GM21723 (cell line): ENCODE data around the gene BZW1.

Experiments
- ATAC-seq: cut with Tn5 transposase; IDR thresholded peaks from one replicate; pipeline ENCODE4 v1.9.1; 2021; ENCODE audit warnings: mild to moderate bottlenecking, moderate library complexity; ENCODE audit not compliant: unreplicated experiment

BZW1 gene

DNA sequence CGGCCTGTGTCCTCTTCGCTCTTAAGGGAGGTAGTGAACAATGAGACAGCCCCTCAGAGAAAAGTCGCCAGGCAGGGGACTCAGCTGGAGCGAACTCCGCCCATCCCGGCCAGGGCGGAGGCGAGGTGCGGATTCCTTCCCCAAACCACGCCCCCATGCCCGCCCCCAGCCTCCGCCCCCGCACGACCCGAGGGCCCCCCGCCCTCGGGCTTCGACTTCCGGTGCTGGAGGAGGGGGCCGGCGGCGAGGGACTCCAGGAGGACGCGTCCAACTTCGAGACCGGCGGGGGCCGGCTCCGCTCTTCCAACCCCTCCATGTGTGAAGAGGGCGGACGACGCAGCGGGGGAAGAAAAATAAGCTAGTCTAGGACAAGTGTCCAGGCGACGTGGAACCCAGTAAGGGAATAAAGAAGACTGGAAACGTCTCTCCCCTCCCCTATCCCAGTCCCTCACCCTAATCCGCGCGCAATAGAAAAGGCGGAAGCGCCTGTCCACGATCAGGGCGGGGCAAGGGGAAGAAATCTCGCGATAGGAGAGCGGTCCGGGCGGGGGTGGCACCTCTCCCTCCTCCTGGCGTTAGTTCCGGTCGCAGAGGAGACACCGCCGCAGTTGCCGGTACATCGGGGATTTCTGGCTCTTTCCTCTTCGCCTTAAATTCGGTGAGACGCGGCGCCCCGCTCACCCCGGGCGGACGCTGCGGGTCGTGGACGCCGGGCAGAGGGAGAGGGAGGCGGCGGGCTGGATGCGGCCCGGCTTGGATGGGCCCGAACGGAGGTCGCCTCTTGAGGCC lies at the start of gene BZW1:
Gene BZW1 (plus strand): TSS at position 578 of the 789 bp plus-strand sequence. CDS start 1,308 bp downstream, outside the sequence.
- ATAC-seq: peak; percentile 80

GRCh38 chr2:200762127-200762526 lies 49.6 kb upstream of the BZW1 start:
- ATAC-seq: no peak

DNA sequence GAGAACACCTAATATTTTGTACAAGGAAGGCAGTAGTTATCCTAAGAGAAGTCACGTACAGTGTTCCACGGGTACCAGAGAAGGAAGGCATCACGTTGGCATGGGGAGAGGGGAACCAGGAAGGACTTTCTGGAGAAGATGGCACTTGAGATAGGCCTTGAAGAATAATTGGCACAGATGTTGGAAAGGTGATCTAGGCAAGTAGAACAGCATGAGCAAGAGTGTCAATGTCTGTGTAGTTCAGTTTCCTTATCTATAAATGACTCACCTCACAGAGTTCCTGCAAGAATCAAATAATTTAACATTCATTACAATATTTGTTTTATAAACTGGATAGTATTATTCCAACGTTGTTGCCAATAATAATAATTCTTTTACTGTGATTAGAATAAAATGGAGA lies 48.3 kb upstream of the BZW1 start:
- no peak for ATAC-seq

- ATAC-seq: no peak
These were observed 46.4 kb upstream of the BZW1 start for GRCh38 chr2:200765139-200765951.

- ATAC-seq: no peak
These were observed 45.6 kb upstream of the BZW1 start for GRCh38 chr2:200765995-200766660.

- ATAC-seq: no peak
These were observed 44.4 kb upstream of the BZW1 start for GRCh38 chr2:200767111-200767885.

DNA sequence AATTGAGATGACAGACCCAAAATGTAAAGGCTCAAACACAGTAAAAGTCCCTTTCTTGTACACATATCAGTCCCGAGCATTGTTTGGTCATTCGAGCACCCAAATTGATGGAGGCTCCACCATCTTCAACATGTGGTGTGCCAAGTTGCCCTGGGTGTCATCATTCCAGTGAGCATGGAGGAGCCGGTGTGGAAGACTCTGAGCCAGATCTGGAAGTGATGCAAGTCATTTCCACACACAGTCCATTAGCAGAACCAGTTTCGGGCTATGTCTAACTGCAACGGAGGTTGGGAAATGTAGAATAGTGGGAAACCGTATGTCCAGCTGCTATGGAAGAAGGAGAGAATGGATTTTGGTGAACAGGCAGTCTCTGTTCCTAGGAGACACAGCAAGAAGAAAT lies 40.9 kb upstream of the BZW1 start:
- no peak for ATAC-seq

- ATAC-seq: no peak
These were observed 39.1 kb upstream of the BZW1 start for GRCh38 chr2:200772620-200773019.

GRCh38 chr2:200773083-200773482 lies 38.6 kb upstream of the BZW1 start:
- ATAC-seq: no peak

DNA sequence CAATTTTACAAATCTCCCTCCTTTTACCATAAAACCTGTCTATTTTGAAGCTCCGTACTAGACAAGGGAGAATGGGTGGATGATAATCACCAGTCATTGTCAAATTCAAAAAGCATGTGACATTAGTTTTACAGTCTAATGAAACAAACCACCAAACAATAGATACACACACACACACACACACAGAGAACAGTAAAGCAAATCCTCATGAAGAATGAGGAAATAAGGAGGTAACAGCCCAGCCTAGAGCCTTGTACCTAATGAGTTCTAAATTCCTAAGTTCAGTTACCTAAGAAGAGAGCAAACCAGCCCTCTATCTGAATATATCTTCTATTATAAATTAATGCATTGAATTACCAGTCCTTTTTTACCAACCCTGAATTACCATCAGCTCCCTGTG lies 36.8 kb upstream of the BZW1 start:
- ATAC-seq: no peak

DNA sequence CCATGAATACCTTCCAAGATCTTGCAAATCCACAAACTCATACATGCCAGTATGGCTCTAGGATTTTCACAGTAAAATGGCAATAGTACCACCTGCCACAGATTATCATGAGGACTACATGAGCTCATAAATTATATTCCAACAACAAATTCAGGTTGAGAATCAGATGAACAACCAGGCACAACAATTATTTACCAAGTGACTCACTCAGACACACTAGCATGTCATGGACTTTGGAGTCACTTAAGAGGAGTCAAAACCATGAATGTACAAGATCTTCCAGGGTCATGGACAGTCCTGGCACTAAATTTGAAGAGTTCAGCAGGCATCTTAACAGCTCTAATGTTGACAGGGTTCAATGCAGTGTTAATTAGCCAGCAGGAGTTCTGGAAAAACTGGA lies 34.4 kb upstream of the BZW1 start:
- ATAC-seq: no peak

GRCh38 chr2:200778038-200778437 lies 33.7 kb upstream of the BZW1 start:
- ATAC-seq: no peak

DNA sequence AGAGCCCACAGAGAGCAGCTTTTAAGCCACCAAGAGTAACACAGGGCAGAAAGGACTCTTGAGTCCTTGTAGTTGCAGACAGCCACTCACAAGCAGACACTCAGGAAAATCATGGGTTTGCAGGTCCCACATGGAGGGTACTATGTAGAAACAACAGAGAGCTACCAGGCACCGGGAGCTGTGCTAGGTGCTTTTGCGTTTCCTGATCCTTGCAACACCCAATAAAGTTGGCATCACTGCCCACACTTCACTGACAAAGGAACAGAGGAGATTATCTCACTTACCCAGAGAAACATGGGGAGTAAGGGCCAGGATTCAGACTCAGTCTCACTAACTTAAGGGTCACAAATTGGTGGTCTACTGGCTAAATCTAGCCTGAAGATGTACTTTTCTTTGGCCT lies 32.5 kb upstream of the BZW1 start:
- no peak for ATAC-seq

GRCh38 chr2:200781616-200782015 lies 30.1 kb upstream of the BZW1 start:
- ATAC-seq: no peak

- no peak for ATAC-seq
These were observed 29.5 kb upstream of the BZW1 start for GRCh38 chr2:200782251-200782650.

DNA sequence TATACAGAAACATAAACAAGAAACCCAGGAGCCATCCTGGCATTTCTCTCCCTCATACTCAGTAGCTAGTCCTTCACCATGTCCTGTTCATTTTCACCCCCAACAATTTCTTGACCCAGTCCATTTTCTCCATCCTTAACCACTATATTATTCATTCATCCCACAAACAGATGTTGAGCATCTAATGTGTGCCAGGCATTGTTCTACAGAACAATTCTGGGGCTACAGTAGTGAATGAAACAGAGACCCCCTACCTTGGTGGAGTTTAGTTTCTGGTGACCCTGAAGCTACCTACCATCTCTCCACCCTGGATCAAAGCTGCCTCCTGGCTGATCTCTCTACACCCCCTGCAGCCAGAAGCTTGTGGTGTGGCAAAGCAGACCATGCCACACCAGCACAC lies 27.5 kb upstream of the BZW1 start:
- ATAC-seq: no peak

DNA sequence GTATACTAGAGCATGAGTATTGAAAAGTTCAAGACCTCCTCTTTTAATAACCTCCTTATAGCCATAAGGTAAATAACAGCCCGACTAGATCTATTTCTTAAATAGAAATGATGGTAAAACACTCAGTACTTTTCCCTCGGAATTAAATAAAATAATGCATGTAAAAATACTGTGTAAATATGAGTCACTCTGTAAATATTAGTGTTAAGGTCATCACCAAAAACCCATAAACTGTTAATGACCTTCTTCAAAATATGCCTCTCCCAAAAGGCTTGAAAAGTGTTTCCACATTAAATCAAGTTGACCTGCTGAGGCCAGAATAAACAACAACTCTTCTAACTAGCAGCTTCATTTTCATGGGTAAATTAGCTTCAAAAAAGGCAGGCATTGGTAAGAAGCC lies 25.3 kb upstream of the BZW1 start:
- ATAC-seq: no peak

- ATAC-seq: no peak
These were observed 24.9 kb upstream of the BZW1 start for GRCh38 chr2:200786826-200787225.

- no peak for ATAC-seq
These were observed 24.2 kb upstream of the BZW1 start for GRCh38 chr2:200787351-200788120.

GRCh38 chr2:200788121-200788718 lies 23.5 kb upstream of the BZW1 start:
- no peak for ATAC-seq
